ENCODE results near the gene PRPH.
"Not testable (repeated sequence)": the region's sequence is repeated elsewhere in the genome, so short reads cannot be mapped to it uniquely, and the experiment has no call there.

The PRPH gene

DNA sequence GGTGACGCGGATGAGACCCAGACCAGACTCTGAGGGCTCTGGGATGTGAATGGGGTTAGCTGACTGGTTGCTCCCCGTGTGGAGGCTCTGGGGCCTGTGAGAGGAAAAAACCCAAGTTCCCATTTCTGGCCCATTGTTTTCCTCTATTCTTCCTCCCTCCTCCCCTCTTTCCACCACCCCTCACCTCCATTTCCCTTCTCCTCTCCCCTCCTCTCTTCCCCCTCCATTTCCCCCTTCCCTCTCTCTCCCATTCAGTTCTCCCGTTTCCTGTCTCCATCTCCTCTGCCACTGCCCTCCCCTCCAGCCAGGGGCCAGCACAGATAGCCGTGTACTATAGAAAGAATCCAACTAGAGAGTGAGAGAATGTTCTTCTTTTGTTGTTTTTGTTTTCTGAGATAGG lies 12.6 kb upstream of the PRPH start:
- DNase-seq (ENCODE audit: low read depth): no peak
- no peak overlapping the region for H3K4me3 ChIP-seq (ENCODE audit: low read depth, low read length)
- TF ChIP-seq, protein P1, sequence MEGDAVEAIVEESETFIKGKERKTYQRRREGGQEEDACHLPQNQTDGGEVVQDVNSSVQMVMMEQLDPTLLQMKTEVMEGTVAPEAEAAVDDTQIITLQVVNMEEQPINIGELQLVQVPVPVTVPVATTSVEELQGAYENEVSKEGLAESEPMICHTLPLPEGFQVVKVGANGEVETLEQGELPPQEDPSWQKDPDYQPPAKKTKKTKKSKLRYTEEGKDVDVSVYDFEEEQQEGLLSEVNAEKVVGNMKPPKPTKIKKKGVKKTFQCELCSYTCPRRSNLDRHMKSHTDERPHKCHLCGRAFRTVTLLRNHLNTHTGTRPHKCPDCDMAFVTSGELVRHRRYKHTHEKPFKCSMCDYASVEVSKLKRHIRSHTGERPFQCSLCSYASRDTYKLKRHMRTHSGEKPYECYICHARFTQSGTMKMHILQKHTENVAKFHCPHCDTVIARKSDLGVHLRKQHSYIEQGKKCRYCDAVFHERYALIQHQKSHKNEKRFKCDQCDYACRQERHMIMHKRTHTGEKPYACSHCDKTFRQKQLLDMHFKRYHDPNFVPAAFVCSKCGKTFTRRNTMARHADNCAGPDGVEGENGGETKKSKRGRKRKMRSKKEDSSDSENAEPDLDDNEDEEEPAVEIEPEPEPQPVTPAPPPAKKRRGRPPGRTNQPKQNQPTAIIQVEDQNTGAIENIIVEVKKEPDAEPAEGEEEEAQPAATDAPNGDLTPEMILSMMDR (conservative IDR thresholded peaks at IDR 0.05; ENCODE audit: low read depth, low read length): no peak

DNA sequence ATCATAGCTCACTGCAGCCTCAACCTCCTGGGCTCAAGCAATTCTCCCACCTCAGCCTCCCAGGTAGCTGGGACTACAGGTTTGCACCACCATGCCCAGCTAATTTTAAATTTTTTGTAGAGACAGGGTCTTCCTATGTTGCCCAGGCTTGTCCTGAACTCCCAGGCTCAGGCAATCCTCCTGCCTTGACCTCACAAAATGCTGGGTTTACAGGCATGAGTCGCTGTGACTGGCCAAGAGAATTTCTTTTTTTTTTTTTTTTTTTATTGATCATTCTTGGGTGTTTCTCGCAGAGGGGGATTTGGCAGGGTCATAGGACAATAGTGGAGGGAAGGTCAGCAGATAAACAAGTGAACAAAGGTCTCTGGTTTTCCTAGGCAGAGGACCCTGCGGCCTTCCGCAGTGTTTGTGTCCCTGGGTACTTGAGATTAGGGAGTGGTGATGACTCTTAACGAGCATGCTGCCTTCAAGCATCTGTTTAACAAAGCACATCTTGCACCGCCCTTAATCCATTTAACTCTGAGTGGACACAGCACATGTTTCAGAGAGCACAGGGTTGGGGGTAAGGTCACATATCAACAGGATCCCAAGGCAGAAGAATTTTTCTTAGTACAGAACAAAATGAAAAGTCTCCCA lies 12.1 kb upstream of the PRPH start:
- not testable (repeated sequence) for H3K4me3 ChIP-seq (ENCODE audit: low read depth, low read length); DNase-seq (ENCODE audit: low read depth)

DNA sequence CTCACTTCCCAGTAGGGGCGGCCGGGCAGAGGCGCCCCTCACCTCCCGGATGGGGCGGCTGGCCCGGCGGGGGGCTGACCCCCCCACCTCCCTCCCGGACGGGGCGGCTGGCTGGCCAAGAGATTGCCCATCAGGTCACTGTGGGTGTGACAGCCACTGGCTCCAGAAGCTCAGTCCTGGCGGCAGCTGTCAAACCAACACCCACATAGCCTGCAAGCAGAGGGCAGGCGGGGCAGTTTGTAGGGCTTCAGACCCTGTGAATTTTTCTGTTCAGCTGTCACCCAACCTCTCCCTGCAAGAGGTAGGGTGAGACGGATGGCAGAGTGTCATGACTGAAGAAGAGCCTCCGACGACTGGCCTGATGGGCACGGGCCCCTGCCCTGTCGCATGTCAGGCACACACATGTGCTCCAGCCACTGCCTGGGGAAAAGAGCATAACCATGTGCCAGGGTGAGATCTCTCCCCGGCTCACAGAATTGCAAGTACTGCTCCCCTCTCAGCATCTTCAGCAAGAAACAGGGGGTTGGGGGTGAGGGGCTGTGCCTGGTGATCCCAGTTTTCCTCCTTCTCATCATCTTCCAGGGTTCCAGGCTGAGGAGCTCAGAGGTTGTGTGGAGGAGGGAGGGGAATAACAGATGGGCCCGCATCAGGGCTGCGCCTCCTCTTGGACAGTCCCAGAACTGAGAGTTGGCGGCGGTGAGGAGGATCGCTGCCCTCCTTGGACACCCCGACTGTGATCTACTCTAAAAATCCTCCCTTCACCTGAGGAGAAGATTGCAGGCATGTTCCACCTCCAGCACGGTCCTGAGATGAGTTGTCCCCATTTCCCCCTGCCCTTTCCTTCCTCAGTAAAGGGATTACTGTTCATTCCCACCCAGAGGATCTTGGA lies 11.2 kb upstream of the PRPH start:
- DNase-seq (ENCODE audit: low read depth): no peak
- TF ChIP-seq, protein P1 (conservative IDR thresholded peaks at IDR 0.05; ENCODE audit: low read depth, low read length): peak; percentile 32
- H3K4me3 ChIP-seq (ENCODE audit: low read depth, low read length): no peak overlapping the region

DNA sequence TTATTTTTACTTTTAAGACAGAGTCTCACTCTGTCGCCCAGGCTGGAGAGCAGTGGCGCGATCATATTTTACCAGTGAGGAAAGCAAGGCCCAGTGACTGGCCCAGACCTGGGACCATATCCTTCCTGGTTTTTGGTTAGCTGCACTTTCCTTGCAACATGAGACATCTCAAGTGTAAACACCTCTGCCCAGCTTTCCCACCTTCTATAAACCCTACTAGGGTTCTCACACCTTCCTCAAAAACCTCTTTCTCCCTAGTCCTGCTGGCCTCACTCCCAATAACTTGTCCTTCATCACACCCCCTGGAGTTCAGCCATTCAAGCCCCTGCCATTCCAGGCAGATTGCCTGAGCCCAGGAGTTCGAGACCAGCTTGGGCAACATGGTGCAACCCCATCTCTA lies 10.3 kb upstream of the PRPH start:
- H3K4me3 ChIP-seq (ENCODE audit: low read depth, low read length): no peak overlapping the region
- DNase-seq (ENCODE audit: low read depth): no peak
- TF ChIP-seq, protein P1 (conservative IDR thresholded peaks at IDR 0.05; ENCODE audit: low read depth, low read length): no peak

DNA sequence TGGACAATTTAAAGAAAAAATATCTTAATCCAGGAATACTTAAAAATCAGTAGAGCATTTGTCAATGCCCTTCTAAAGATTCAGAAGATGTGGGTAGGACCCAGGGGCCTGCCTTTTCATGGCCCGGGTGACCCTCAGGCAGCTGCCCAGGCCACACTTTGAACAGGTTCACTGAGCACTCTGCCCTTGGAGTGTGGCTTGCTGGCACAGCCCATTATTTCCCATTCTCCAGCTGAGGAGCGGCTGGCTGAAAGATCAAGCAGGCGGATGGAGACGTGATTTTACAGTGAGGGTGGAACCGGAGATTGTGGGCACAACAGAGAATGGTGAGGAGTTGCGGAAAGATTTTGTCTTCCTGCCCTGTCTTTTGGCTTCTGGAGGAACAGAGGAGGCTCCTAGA lies 7.1 kb upstream of the PRPH start:
- no peak overlapping the region for H3K4me3 ChIP-seq (ENCODE audit: low read depth, low read length)
- TF ChIP-seq, protein P1 (conservative IDR thresholded peaks at IDR 0.05; ENCODE audit: low read depth, low read length): no peak
- no peak for DNase-seq (ENCODE audit: low read depth)

DNA sequence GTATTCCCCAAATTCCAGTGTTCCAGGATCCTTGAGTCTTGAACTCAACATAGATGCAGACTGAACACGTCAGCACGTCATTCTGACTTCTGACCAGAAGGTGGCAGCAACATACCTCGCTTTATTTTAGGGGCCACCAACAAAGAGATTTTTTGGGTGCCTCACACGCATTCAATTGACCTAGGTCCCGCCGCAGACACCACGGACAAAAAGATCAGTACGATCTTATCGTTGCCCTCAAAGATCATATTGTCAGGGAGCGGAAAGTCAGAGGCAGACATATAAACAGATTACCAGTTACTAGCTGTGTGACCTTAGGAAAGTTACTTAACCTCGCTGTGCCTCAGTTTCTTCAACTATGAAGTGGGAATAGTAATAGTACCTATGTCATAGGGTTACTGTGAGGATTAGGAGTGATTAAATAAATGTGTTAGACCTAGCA lies 6.5 kb upstream of the PRPH start:
- no peak overlapping the region for H3K4me3 ChIP-seq (ENCODE audit: low read depth, low read length)
- TF ChIP-seq, protein P1 (conservative IDR thresholded peaks at IDR 0.05; ENCODE audit: low read depth, low read length): peak; percentile 79
- peak; percentile 69 for DNase-seq (ENCODE audit: low read depth)

DNA sequence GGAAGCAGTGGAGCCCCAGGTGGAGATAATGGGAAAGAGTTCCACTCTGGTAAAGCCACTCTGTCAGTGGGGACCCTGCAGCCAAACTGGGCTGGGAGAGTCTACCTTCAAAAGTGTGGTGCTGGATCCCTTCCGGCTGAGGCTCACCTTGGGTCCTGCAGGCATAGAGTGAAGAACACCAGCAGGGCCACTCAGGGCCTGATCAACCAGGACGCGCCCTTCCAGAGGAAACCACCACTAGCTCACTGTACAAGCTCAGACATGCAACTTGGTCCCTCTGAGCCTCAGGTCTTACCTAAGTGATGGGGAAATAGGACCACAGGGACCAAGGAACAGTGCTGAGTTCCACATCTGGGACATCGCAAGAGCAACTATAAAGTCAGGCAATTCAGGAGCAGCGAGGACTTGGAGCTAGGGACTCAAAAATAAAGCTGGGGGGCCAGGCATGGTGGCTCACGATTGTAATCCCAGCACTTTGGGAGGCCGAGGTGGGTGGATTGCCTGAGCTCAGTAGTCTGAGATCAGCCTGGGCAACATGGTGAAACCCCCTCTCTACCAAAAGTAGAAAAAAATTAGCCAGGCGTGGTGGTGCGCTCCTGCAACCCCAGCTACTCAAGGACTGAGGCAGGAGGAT lies 5.9 kb upstream of the PRPH start:
- TF ChIP-seq, protein P1 (conservative IDR thresholded peaks at IDR 0.05; ENCODE audit: low read depth, low read length): no peak
- no peak overlapping the region for H3K4me3 ChIP-seq (ENCODE audit: low read depth, low read length)
- DNase-seq (ENCODE audit: low read depth): no peak

All from choroid plexus epithelial cell (primary cell).